T-helper 2 cell treated with Interferon-gamma antibody and Interleukin-4, amounts not matched to agents 100 ng/mL and 5 ng/mL, for 36 hours (primary cell): ENCODE measurements around the gene HHEX. TPM values are rescaled to one million over a fixed set of nuclear protein-coding genes. Genes with fewer than 3 reads are reported as not detected.

Source experiments
- intact Hi-C: fragments of 100-400 bp; cut with micrococcal nuclease; formaldehyde crosslinking; loops from one replicate; pipeline ENCODE4 v1.15.1; 2023
- total RNA-seq: library from RNA; stranded (reverse); gene quantifications from 2 replicates; pipeline ENCODE4 v1.2.3, GENCODE V29; 2022

HHEX gene
- total RNA-seq, 1 donor from 2014 or later: 0.11 TPM

DNA sequence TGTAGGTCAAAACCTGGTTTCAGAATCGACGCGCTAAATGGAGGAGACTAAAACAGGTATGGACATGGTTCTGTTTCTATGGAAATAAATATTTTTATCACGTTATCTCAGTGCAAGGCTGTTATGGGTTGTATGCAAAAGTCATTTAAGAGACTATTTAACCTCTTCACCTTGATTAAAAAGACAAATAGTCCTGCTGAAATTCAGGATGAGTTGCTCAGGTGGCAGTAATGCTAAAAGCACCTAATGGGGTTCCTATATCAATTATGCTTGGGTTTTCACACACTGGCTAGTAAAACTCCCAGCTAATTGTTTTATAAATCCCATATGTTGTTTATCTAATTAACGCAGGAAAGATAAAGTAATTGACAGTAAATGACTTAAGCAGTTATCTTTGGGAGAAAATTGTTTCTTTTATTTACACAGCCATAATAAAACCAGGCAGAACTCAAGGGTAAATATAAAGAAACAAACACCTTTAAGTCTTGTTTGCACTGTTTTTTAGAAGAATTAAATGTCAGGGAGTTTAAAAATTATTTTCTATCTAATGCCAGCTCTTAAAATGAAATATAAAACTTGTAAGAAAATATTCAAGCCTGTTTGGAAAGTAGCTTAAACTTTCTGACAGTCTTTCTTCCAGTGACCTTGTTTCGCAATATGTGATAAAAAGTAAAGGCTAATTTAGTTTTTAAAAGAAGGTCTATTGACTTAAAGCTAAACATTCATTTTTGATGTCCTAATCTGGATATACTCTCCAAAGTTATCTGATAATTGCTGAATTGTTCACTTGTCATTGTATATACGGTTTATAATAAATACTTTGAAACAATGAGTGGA is 3.2 kb downstream of the HHEX start:
- intact Hi-C loops: loop anchor here (5.0 to 10.0 kb wide), 2 partner anchors 58 to 374 kb away; no protein-coding TSS in a partner anchor

GRCh38 chr10:92693534-92693893 is 3.8 kb downstream of the HHEX start:
- intact Hi-C loops: loop anchor here (5.0 to 10.0 kb wide), 2 partner anchors 59 to 374 kb away; no protein-coding TSS in a partner anchor

DNA sequence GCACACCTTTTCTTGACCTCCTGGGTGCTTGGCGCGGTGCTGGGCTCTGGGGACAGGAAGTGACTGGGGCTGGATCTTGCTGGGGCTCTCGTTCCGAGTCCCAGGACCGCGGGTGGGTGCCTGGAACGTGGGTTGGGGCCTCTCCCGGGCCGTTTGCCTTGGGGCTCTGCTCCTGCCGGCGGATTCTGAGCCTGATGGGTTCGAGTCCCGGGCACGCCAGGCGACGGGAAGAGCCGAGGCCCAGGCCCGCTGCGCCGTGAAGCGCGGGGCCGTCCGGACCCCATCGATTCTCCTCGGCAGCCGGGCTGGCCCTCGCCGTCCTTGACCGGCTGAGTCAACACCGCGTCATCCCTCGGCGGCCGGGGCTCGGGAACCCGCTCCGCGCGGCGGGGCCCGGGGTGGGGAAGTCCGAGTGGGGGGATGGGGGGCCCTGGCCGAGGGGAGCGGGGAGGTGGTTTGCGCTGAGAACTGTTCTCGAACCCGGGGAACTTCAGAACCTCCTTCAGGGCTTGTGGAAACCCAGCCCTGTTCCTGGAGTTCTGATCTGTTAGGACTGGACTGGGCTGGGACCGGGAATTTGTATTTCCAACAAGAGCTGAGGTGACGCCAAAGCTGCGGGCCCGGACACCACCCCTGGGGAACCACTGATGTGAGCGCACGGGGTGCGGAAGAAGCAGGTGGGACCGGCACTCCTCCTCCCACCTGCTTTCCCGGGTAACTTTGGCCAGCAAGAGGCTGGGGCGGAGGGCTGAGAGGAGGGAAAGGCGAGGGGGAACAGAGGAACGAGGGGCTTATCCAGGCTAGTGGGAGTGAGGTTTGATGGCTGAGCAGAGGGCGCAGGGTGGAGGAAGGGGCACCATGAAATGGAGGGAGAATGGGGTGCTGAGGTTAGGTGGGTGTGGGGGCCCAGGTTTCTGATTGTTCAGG is 6.2 kb downstream of the HHEX start:
- intact Hi-C loops: loop anchor here (10.0 kb wide), 1 partner anchor 61 kb away; no protein-coding TSS in a partner anchor

DNA sequence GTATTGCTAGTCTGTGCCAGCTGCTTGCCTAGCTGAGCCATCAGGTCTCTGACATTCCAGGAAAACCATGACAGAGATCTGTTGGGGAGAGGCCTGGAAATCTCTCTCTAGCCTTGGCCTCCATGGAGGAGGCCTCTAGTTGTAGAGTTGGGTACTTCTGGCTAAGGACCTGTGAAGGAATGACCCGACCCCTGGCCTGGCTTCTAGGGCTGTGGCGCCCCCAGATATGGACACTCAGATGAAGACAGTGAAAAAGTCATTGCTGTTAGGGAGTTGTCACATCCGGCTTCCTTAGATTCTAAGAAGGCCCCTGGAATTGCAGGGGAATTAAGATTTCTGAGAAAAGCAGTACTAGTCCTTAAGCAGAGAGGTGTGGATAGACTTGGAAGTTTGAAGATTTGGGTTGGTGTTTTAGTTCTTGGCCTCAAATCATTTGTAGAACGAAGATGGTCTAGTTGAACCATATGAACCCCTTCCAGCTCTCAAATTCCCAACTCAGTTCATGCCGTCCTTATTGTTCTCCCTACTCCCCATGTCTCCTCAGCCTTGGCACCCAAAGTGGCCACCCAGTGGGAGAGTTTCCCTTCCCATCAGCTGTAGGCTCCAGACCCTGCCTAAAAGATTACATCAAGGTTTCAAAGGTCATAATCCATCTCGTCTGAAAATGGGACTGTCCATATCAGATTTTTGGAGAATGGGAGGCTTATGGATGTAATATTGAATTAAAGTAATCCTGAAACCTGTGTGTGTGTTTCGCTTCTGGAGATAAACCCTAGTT is 7.0 kb downstream of the HHEX start:
- intact Hi-C loops: loop anchor here (10.0 kb wide), 1 partner anchor 62 kb away; no protein-coding TSS in a partner anchor

DNA sequence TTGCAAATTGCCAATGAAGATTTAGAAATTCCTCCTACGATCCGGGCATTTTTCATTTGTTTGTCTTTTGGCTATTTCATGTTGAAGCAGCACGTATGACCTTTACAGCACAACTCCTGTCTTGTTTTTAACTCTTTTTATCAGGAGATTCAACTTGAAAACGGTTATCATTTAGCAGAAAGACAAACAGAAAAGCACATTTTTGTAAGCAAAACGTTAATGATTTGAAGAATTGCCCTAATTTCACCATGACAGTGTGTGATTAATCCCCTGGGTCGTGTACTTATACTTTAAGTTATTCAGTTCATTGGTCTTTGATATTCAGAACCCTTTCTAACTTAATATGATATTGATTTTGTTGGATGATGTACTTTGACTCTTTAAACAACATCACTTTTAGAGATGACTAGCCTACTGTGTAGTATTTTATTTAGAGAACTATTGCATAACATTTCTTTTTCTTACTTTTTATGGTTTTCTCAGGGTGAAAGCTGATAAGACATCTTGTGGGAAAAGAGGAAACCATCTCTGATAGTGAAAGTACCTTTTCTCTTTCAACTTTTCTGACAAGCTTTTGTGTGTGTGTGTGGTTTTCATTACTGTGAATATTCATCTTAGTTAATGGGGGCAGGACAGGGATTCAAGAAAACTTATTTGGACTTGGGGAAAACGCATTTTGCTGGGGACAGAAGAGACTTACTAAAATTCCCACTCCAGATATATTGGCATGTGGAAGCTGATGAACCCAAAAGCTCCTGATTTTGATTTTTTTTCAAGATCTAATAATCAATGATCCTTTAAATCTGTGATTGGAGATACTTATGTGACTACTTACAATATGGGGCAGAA is 8.1 kb downstream of the HHEX start:
- intact Hi-C loops: loop anchor here (10.0 kb wide), 1 partner anchor 63 kb away; no protein-coding TSS in a partner anchor

DNA sequence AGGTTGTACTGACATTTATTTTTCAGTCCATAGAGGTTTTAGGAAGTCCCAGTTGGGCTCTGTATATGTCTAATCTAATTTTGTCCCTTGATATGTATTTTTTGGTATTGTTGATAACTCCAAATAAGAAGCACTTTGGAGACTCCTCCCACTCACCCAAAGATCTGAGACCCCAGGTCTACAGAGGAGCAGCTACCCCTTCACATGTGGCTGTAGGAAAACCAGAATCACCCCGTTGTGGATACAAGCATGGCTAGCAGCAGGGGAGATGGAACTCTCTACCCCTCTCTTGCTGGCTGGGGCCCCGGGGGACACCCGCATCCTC is 9.4 kb downstream of the HHEX start:
- intact Hi-C loops: loop anchor here (10.0 kb wide), 1 partner anchor 64 kb away; no protein-coding TSS in a partner anchor

- intact Hi-C loops: loop anchor here (10.0 kb wide), 1 partner anchor 65 kb away; no protein-coding TSS in a partner anchor
Observed at GRCh38 chr10:92699518-92700381, 10.0 kb downstream of the HHEX start.

DNA sequence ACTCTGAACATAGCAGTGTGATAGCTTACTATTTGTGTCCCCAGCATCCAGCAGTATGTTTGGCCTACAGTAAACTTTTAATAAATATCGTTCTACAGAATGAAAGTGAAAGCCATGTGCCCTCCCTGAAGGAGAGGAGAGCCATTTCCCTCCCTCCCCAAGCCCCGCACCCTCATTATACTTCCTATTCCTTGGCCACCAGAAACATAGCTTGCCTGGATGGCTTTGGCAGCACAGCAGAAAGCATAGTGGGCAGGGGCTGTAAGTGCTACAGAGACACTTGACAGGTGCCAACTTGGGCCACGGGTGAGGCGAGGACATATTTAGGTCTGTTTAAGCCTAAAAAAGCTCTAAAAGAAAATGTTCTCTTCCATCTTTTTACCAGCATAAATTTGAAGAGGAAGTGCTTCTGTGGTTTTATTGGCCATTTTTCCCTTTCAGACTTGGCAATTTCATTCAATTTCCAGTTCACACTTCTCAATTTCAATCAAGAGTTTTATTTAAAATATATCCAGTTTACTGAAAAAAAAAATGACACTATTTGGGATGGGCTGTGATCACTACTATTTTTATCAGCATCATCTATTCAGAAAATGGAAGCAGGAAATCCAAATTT is 12.7 kb downstream of the HHEX start:
- intact Hi-C loops: no loop called here

DNA sequence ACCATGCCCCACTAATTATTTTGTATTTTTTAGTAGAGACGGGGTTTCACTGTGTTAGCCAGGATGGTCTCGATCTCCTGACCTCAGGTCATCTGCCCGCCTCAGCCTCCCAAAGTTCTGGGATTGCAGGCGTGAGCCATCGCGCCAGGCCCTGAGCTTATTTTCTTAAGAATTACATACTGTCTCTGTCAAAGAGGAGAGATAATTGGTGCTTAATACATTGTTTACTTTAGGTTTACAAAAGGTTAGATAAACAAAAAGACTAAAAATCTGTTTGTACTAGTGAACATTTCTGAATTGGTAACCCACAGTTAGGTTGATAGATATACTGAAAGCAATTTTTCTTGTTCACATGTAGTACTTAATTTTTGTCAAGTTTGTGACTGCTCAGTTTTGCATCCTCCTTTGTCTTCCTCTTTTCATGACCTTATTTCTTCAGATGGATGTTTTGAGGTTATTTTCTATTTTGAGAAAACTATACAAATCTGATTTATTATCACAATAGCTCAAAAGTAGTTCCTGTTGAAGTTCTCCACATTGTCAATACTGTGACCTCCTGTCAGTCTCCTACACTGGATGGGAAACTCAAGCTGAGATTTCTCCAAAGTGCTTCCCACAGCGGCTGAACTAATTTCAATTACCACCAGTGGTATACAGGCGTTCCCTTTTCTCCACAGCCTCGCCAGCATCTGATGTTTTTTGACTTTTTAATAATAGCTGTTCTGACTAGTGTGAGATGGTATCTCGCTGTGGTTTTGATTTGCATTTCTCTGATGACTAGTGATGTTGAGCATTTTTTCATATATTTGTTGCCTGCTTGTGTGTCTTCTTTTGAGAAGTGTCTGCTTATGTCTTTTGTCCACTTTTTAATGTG is 22.5 kb downstream of the HHEX start:
- intact Hi-C loops: no loop called here

DNA sequence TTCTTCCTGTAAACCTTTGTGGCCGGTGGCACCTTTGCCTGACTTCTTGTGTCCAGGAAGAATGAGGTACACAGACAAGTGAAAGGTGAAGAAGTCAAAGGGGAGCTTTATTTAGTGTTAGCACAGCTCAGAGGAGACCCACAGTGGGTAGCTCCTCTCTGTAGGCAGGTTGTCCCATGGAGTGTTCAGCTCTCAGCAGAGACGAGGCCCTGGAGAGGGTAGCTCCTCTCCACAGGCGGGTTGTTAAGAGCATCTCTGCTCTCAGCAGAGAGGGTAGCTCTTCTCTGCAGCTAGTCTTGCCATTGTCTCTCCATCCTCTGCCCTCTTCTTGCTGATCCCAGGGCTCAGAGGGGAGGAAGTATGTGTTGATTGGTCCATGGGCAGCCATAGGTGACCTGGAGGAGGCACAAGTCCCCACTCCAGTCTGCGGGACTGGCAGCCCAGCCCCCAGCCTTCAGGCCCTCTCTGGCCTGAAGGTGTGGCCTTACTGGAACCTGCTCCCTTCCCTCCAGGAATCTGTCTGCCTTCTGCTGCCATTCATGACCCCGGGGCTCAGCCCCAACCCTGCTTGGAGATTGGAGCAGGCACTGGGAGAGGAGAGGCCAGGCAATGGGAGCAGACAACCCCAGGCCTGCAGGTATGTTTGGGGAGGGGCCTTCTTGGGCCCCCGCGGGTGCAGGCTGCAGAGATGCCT is 24.5 kb downstream of the HHEX start:
- intact Hi-C loops: no loop called here

DNA sequence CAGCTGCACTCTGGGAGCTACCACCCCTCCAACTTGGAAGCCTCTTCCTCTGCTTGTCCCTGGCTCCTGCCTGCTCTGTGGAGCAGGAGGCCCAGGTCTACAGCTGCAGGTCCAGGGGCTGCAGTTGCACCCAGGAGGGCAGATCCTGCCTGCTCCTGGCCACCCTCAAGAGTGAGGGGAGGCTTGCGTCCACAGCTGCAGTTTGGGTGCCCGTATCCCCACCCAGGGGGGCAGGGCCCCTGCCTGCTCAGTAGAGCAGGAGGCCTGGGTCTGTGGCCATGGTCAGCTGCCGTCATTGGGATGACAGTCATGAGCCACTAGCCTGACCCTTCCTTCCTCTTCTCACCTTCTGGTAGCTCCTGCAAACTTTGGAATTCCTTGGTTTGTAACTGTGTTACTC is 25.1 kb downstream of the HHEX start:
- intact Hi-C loops: no loop called here

- intact Hi-C loops: no loop called here
Observed at GRCh38 chr10:92719991-92720830, 30.5 kb downstream of the HHEX start.

GRCh38 chr10:92720831-92721165 is 31.0 kb downstream of the HHEX start:
- intact Hi-C loops: no loop called here

DNA sequence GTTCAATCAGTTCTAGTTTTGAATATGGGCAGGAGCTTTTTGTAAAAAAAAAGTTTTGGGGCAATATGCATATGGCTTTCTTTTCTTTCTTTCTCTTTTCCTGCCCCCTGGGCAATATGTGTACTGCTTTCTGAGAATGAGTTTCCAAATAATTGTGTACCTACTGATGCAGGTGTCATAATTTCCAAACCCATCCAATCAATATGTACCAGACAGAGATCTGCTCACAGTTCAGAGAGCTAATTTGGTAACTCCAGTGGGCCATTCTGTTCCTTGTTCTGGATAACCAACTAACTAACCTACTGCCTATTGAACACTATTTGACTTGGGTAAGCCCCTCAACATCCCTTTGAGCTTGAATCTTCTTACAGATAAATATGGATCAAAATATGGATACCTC is 32.6 kb downstream of the HHEX start:
- intact Hi-C loops: no loop called here

DNA sequence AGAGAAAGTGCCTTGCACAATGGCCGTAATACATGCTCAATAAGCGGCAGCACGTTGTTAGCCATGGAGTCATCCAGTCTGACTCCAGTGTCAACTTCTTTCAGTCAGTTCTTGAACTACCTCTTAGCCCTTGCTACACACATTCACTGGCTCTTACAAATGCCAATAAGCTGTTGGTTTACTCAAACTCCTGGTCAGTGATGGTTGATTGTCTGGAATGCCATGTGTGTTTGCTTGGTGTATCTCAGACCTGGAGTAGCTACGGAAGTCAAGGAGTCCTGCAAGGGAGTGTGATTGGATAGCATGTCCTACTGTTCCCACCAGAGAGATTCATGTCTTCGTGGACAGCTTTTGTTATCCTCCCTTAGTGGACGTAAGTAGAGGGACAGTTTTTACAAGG is 37.4 kb downstream of the HHEX start:
- intact Hi-C loops: no loop called here

- intact Hi-C loops: no loop called here
Observed at GRCh38 chr10:92727550-92727949, 37.8 kb downstream of the HHEX start.
